GM21723 (cell line): ENCODE data around the gene LAPTM5.

Experiments
- ATAC-seq: cut with Tn5 transposase; IDR thresholded peaks from one replicate; pipeline ENCODE4 v1.9.1; 2021; ENCODE audit warnings: mild to moderate bottlenecking, moderate library complexity; ENCODE audit not compliant: unreplicated experiment

The LAPTM5 gene

DNA sequence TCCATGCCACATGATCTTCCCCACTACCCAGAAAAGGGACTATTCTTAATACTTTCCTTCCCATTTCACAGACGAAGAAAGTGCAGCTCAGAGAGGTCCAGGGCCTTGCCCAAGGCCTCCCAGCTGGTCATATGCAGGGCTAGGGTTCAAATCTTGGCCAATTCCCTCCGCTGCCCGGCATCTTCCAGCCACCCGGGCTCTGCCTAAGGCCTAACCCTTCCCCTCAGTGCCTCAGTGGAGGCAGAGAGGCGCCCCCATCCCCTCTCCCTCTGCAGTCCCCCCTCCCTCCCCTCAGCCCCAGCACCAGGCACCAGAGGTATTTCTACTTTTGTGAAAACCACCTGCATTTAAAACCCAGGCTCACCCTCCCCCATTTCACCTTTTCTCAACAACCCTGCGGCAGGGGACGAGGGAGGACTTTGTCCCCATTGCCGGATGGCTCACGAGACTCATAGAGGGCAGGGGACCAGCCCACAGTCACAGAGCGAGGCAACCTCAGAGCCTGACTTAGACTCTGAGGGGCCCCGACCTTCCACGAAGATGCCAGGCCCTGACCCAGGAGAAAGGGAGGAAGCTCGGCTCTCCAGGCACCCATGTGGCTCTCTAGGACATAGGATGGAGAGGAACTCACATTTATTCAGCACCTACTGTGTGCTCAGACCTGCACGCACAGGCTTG, 12.3 kb downstream of the LAPTM5 start:
- ATAC-seq: no peak

DNA sequence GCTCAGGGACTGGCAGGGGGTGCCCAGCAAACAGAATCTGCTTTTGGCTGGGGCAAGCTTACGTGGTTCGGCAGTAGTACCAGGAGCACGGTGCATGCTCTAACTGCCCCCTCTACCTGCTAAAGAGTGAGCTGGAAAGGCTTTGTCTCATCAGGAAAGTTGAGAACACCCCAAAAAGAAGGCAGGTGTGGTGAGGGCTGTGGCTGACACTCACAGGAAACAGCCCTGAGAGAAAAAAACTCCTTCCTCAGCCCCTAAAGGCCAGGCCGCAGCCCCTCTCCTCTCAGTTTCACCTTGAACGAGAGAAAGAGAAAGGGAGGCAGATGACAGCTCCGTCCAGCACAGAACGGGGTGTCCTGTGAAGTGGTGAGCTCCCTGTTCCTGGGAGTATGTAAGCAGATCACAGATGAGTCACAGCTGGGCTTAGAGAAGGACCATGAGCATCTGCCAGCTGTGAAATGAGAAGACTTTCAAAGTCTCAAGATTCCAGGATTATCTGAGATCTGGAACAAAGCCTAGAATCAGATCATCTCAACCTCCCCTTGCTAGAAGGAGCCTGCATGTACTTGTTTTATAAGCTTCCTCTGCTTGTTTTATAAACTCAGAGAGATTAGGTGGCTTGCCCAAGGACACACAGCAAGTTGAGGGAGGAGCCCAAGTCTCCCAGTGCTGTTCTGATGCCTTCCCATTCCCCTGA, 13.4 kb downstream of the LAPTM5 start:
- peak; percentile 42 for ATAC-seq

DNA sequence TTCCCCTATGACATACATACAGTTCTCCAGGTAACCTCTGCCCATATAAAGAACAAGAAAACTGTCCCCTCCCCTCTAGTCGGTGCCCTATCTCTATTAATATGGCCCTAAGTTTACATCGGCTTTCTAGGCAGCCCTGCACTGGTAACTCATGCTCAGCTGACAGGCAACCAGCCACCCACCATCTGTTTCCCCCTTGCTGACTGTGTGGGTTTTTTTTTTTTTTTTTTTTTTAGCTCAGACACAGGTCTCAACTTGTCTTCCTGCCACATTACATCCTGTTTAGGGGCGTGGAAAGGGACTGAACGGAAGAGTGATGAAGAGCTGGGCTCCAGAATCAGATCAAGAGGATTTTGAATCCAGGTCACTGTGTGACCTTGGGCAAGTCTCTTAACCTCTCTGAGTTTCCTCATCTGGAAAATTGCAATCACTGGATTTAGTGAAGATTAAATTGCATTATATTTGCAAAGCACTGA, 14.0 kb downstream of the LAPTM5 start:
- no peak for ATAC-seq

DNA sequence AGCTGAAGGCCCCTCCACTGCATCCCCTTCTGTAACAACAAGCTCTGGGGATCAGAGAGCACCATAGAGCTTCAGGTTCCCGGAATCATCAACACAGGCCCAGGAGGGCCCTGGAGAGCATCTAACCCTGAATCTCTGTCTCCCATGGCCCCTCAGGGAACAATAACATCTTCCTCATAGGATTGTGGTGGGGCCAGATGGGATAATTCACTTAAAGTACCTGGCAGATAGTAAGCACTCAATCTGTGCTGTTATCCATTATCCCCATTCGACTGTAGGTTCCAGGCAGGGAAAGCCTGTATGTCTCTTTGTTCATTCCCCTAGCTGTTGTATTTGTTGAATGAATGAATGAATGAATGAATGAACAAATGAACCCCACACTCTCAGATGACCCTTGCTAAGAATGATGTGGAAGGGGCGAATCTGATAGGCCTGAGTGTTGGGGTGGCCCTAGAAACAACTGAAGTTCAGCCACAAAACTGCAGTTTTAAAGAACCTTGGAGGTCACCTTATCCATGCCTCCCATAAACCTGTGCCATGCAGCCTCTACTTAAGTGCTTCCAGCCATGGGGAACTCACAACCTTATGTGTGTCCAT, 14.5 kb downstream of the LAPTM5 start:
- ATAC-seq: no peak

DNA sequence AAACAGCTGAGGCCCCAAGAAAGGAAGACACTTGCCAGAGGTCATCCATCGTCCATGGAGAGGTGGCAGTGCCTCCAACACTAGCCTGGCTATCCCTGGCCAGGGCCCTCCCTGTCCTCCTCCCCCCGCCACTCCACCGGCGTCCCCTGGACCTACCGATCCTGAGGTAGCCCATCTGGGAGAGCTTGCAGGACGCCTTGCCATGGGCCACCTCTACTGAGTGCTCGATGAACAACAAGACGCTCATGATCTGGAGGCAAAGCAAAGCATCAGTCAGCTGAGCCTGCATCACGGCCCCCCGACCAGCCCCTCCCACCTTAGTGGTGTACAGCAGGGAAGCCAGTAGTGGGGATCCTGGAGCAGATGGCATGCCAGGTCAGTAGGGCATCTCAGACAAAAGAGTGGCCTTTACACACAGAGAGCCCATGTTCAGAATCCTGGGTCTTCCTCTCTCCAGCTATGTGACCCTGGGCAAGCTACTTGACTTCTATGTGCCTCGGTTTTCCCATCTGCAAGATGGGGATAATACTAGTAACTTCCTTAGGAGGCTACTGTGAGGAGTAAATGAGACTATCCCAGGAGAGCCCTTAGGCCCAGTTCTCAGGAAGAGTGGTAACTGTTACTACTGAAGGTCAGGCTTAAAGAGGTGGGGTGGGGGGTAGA, 15.1 kb downstream of the LAPTM5 start:
- ATAC-seq: no peak

- no peak for ATAC-seq
Observed at GRCh38 chr1:30741239-30741894, 16.2 kb downstream of the LAPTM5 start.

DNA sequence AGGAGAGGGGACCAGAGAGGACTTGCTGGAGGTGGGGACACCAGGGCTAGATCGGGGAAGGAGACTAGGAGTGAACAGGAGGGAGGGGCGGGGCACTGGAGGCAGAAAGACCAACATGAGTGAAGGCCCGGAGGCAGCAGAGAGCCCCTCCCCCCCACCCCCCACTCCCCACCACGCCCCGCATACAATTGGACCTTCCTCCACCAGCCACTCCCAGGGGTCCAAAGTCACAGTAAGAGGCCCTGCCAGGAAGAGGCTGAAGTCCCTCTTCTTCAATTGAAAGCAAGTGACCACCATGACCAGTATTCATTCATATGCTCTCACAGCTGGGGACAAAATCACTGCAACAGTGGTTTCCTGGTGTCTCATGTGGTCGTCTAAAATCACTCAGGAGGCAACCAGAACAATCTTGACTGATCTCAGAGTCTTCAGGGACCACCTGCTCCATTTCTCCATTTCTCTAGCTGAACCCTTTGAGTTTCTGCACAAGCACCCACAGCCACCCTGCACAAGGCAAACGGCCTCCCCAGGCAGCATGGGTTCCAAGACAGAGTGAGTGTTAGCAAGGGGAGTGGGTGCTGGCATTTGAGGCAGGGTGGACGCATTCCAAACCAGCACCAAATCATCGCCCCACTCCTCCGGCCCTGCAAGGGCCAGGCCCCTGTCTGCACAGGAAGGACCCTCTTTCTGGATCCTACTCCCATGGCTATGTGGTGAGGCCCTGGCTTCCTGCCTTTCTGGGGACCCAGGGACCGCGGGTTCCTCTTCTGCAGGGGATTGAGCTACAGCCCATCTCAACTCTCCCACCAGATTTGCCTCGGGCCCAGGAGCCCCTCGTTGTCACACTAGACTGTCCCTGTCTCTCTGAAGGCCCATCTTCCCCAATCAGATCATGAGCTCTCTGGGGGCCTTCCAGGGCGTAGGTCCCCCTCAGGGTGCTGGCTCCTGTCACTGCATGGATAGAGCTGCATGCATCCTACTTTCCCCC, 17.0 kb downstream of the LAPTM5 start:
- no peak for ATAC-seq

DNA sequence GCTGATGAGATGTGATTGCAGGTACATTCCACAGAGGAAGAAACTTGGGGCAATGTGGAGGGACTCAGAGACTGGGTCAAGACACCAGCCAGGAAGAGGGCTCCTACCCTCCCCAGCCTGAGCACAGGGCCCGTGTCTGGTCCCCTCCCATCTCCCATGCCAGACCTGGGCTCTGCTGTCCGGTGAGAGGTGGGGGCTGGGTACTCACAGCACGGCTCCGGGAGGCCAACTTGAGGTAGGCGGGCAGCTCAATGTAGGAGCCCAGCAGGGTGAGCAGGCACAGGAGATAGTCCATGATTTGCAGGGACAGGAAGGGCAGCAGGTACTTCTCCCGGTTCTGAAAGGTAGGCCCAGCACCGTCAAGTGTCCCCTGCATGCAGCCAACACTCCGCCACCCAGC, 18.0 kb downstream of the LAPTM5 start:
- no peak for ATAC-seq

DNA sequence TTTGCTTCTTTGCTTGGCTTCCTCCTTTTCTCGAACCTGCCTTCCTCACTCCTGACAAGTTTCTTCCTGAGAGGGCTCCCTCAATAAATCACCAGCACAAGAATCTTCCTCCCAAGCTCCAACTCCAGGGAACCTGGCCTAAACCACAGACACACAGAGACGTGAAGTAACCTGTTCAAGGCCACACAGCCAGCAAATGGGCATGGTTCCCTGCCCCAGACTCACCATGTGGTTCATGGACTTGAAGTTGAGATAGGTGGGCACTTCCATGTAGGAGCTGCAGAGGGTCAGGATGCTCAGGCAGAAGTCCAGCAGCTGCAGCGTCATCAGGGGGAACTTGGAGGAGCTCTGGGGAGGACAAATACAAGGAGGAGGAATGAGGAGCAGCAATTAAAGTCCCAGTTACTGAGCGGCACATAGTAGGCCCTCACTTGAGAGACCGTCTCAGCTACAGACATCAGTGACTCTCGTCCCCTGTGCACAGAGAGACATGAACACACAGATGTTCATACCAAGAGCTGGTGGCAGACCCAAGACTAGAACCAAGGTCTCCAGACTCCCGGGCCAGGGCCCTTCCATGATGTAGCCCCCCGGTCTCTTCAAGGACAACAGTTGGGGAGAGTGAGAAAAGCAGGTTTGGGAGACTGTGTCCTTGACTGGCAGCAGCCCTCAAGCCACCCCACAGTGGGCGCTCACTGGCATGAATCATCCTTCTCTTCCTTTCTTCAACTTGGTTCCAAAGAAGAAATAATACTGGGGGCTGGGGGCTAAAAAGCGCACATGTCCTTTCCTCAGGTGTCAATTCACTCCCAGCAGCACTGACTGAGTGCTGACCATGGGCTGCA, 18.6 kb downstream of the LAPTM5 start:
- ATAC-seq: no peak

DNA sequence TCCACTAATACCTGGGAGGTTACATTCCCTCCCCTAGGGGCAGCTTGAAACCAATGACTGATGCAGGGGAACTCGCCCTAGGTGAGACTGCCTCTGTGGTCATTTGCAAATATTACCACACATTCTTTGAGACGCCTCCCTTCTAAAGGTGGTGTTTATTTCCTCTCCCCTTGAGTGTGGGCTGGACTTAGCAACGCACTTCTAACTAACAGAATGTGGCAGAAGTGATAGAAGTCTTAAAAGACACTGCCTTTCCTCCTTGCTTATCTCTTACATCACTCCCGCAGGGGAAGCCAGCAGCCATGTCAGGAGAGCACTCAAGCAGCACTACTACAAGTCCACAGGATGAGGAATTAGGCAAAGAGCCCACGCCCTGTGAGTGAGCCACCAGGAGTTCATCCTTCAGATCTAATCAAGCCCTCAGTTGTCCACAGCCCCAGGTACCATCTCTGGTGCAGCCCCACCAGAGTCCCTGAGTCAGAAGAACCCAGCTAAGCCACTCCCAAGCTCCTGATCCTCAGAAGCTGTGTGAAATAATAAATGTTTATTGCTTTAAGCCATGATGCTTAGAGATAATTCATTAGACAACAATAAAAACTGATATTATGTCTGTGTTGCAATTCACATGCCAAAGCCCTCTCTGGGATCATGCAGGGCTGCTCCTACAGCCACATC, 19.4 kb downstream of the LAPTM5 start:
- ATAC-seq: no peak

DNA sequence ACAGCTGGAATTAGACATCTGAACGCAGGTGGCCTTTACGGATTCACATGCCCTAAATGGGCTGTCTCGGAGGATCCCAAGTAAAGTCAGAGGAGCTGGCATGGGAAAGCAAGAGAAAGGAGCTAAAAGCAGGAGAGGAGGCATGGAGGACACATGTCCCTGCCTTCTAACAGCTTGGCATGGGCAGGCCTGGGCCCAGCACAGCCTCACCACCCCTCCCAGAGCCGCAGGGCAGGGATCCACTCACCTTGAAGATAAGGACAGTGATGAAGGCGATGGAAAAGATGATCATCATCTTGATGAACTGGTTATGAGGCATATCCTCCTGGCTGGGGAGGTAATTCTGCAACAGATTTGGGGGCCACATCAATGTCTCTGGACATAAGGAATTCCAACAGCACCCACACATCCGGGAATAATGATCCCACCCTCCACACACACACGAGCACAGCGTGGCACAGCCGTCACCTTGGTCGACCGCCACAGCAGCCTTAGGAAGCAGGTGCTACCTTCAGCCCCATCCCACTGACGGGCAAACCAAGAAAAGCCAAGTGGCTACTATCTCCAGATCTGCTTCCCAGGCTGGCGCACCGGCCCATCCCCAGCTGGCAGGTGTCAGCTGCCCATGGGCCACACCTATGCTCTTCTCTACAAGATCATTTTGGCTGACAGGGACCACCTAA, 20.1 kb downstream of the LAPTM5 start:
- ATAC-seq: no peak

DNA sequence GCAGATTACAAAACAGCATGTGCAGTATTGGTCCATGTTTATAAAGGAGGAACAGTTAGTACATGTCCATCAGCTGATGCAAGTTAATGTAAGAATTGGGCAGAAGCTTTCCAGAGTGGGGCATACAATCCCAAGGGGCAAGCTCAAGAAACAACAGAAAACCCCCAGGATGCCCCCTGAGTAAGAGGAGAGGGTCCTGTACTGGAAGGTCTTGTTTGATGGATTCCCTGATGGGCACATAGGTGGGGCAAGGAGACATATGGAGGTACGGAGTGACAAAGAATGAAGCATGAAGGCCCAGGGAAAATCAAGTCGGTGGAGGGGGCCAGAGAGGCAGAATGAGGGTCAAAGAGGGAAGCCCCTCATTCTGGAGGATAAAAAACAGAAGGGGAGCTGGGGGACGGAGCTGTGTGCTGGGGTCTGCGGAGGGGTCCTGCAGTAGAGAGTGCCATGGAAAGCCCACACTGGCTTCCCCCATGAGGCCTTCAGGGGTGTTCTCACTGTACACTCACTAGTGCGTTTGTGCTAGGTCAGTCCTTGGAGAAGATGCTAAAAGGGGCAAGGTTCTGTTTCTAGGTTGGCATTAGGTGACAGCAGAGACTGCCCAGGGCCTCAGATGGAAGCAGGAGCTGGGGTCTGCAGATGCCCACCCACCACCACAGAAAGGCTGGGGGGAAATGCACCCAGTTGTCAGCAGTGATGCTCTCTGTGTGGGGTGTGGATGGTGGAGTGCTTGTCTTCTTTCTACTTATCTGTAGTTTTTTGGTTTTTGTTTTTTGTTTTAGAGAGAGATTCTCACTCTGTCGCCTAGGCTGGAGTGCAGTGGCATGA, 21.7 kb downstream of the LAPTM5 start:
- no peak for ATAC-seq

DNA sequence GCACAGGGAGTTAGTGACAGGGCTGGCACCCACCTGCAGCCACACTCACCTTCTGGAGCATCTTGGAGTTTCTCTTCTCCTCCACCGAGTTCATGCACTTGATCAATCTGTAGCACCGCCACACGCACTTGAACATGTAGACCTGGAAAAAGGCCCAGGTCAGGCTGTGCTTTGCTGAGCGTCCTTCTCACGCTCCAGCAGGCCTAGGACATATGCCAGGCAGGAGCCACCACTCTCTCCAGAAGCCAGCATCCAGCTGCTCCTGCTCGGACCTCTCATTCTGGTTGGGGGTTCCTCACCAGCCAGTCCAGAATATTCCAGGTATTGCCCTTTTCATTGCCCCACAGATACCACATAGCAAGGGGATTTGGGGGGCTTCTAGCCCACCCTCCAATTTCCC, 22.4 kb downstream of the LAPTM5 start:
- ATAC-seq: no peak

GRCh38 chr1:30734580-30734979, 23.0 kb downstream of the LAPTM5 start:
- no peak for ATAC-seq

DNA sequence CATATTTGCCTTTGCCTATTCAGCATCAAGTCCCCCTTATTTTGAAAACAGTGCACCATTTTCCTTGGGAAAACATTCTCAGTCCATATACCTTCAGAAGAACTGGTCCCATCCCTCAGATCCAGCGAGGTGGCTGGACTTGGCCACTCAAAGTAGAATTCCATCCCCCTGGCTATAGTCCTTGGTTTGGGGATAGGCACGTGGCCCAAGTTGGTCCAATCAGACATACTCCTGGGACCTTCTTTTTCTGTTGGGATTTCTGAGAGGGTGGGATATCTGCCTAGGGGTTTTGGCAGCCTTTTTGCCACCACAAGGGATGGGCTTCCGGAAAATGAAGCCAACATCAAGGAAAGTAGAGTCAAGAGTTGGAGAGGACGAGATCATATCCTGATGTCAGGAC, 23.5 kb downstream of the LAPTM5 start:
- no peak for ATAC-seq

- ATAC-seq: no peak
Observed at GRCh38 chr1:30733493-30733892, 24.1 kb downstream of the LAPTM5 start.
